Kidney (tissue), 2 donors: Measurements from ENCODE around the gene CTAGE4. TPM values are rescaled to one million over a fixed set of nuclear protein-coding genes. Genes with fewer than 3 reads are reported as not detected.

Experiments used
- polyA plus RNA-seq: library from polyadenylated mRNA; stranded (reverse); fragments of 350-450 nt; fragmentation: Illumina TruSeq; extraction: RNeasy Lipid Tissue Mini Kit (QIAGEN cat#74804); gene quantifications from one replicate; pipeline ENCODE4 v1.2.3, GENCODE V29; 2014; ENCODE audit warnings: low read depth, low replicate concordance; ENCODE audit not compliant: insufficient read depth
- total RNA-seq: library from RNA; stranded (reverse); fragmentation: NEBNext Ultra II Directional; extraction: Animal tissue kit (Norgen Biotek cat#: 25700); gene quantifications from one replicate; pipeline ENCODE4 v1.2.1, GENCODE V29; 2021
- donor health status: DM: yes; HTN: yes; CAD: no.

CTAGE4 gene
- total and polyA plus RNA-seq, 2 donors from 2014 or later, result 4.2 to 4.9 TPM

Other genes starting within 250 kb of the CTAGE4 start
- not detected for gene OR2F2, start 248.2 kb upstream of the CTAGE4 start, total RNA-seq
- not detected for gene OR2F2, start 248.2 kb upstream of the CTAGE4 start, polyA plus RNA-seq
- gene OR2F1, start 228.6 kb upstream of the CTAGE4 start, total RNA-seq, result not detected
- not detected for gene OR2F1, start 228.6 kb upstream of the CTAGE4 start, polyA plus RNA-seq
- gene OR6B1, start 183.1 kb upstream of the CTAGE4 start, total RNA-seq, result not detected
- not detected for gene OR6B1, start 183.1 kb upstream of the CTAGE4 start, polyA plus RNA-seq
- gene OR2A5, start 134.5 kb upstream of the CTAGE4 start, total RNA-seq, result not detected
- gene OR2A5, start 134.5 kb upstream of the CTAGE4 start, polyA plus RNA-seq, result not detected
- not detected for gene OR2A25, start 113.7 kb upstream of the CTAGE4 start, total RNA-seq
- not detected for gene OR2A25, start 113.7 kb upstream of the CTAGE4 start, polyA plus RNA-seq
- gene OR2A12, start 97.2 kb upstream of the CTAGE4 start, total RNA-seq, result not detected
- not detected for gene OR2A12, start 97.2 kb upstream of the CTAGE4 start, polyA plus RNA-seq
- not detected for gene OR2A2, start 73.9 kb upstream of the CTAGE4 start, total RNA-seq
- not detected for gene OR2A2, start 73.9 kb upstream of the CTAGE4 start, polyA plus RNA-seq
- not detected for gene OR2A14, start 60.3 kb upstream of the CTAGE4 start, total RNA-seq
- gene OR2A14, start 60.3 kb upstream of the CTAGE4 start, polyA plus RNA-seq, result not detected
- 22.1 TPM for gene ARHGEF35, start 12.4 kb downstream of the CTAGE4 start, total RNA-seq
- gene ARHGEF35, start 12.4 kb downstream of the CTAGE4 start, polyA plus RNA-seq, result 9.5 TPM
- 0.06 TPM for gene OR2A42, start 56.1 kb downstream of the CTAGE4 start, total RNA-seq
- 0.13 TPM for gene OR2A42, start 56.1 kb downstream of the CTAGE4 start, polyA plus RNA-seq
- gene OR2A7, start 81.3 kb downstream of the CTAGE4 start, total RNA-seq, result 12.3 TPM
- 3.5 TPM for gene OR2A7, start 81.3 kb downstream of the CTAGE4 start, polyA plus RNA-seq
- gene CTAGE8, start 85.8 kb downstream of the CTAGE4 start, total RNA-seq, result 4.3 TPM
- gene CTAGE8, start 85.8 kb downstream of the CTAGE4 start, polyA plus RNA-seq, result 5.4 TPM
- gene OR2A1, start 129.0 kb downstream of the CTAGE4 start, total RNA-seq, result not detected
- gene OR2A1, start 129.0 kb downstream of the CTAGE4 start, polyA plus RNA-seq, result not detected
- 43.5 TPM for gene ARHGEF5, start 171.9 kb downstream of the CTAGE4 start, total RNA-seq
- gene ARHGEF5, start 171.9 kb downstream of the CTAGE4 start, polyA plus RNA-seq, result 15.2 TPM
- gene NOBOX, start 220.2 kb downstream of the CTAGE4 start, total RNA-seq, result not detected
- not detected for gene NOBOX, start 220.2 kb downstream of the CTAGE4 start, polyA plus RNA-seq